HG03432 (cell line): ENCODE data around the gene ACTR1B.
A peak's percentile ranks its signal among the peaks of the same experiment; 100 is the strongest.
"Not testable (repeated sequence)": the region's sequence is repeated elsewhere in the genome, so short reads cannot be mapped to it uniquely, and the experiment has no call there.

ENCODE experiments used
- ATAC-seq: cut with Tn5 transposase; IDR thresholded peaks from one replicate; pipeline ENCODE4 v1.9.1; 2021; ENCODE audit warnings: mild to moderate bottlenecking, moderate library complexity; ENCODE audit not compliant: unreplicated experiment

ACTR1B gene

DNA sequence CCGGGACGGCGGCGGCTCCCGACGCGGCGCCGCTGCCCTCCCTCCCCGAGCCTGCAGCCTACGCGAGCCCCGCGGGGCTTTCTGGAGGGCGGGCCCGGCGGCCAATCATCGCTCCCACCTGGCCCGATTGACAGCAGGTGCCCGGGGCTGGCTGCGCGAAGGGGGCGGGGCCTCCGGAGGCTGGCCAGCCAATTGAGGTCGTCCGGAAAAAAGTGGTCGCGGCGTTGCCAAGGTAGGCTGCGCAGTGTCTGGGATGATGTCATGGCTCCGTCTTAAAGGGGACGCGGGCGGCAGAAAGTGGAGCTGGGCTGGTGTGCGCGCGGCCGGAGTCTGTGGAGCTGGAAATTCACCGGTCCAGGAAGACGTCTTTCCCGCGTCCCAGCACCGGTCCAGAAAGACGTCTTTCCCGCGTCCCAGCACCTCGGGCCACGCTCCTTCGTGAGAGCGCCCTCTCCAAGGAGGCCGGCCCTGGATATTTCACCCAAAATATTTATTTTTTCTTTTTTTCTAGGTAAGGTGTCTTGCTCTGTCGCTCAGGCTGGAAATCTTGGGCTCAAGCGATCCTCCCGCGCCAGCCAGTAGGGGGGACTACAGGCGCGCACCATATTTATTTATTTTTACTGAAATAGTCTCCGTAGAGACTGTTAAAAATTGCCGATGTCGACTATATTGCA lies at the start of gene ACTR1B:
ACTR1B (minus strand) TSS at position 83 of the 674 bp plus-strand sequence. CDS start 154 bp downstream, outside the sequence.
- ATAC-seq: peak; percentile 89

DNA sequence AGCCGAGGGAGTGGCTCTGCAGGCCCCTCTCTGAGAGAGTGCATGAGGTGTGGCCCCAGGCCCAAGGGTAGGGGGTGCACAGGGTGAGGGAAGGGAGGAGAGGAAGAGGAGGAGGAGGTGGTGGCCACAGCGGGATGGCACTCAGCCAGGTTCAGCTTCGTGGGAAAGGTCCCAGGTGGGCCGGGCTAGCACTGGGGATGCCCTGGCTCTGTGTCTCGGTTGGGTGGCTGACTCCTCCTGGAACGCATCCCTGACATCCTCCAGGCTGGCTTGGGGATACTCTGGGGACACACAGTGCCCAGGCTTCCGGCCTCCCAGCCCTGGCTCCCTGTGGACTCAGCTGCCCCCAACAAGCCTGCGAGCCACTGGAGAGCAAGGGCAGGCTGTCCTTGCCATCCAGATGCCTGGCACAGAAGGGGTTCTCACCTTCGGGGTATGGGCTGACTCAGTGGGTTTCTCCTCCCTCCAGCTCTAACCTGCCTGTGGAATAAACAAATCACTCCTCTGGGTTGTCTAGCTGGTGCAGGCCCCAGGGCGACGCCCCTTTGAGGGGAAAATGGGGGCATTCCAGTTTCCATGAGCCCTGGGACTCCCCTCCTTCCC lies 49.0 kb upstream of the ACTR1B start:
- no peak for ATAC-seq

DNA sequence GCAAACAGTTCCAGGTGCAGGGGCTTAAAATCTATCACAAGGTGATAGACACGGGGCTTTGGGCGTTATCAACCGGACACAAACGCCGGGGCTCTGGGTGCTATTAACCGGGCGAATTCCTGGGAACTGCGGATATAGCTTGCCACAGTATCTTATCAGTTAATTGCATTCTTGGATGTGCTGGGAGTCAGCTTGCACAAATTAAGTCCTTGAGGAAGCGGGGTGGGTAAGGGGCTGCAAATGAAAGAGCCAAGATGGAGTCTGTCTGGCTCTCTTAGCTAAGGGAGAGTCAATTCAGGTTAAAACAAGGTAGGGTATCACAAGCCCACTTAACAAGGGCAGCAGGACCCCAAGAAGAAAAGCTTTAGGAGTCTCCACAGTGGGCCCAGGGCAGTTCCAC lies 48.3 kb upstream of the ACTR1B start:
- ATAC-seq: not testable (repeated sequence)

DNA sequence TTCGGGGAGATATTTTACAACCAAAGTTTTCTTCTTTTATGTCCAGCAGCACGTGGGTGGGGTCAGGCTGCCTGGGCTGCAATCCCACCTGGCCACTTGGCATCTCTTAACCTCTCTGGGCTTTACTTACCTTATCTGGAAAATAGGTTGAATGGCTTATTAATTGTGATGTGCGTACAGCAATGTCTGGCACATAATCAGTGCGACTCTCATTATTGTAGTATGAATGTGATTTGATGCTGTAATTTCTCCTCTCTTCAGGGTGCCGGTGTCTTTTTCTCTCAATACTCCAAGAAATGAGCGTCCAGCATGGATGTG lies 47.5 kb upstream of the ACTR1B start:
- no peak for ATAC-seq

DNA sequence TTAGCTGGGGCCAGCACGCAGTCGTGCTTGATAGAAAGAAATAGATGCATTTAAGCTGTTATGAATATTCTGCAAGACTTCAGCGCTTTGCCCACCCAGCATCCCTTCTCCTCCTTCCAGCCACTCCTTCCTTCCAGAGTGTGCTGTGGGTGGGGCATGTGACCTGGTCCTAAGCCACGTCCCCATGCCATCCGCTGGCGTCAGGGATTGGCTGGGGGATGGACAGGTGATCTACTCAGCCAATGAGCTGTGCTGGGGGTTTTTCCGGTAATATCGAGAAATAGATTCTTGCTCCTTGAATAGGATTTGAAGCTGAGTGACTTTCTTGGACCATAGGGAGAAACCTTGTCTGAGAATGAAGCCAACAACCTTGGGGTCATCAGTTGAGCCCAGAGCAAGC lies 44.8 kb upstream of the ACTR1B start:
- ATAC-seq: no peak

DNA sequence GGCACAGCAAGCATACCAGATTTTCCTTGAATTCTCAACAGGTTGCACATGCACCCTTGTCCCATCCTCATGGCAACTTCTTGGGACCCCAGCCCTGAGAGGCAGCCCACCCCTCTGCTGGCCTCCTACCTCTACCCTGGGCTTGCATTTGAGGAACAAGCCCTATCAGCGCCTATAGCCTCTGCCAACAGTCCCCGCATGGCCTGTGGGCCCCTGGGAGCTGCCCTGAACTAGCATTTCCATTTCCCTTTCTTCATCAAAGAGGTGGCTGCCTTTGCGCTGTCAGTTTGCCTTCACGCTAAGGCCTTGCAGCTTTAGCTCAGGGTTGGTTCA lies 44.2 kb upstream of the ACTR1B start:
- no peak for ATAC-seq

DNA sequence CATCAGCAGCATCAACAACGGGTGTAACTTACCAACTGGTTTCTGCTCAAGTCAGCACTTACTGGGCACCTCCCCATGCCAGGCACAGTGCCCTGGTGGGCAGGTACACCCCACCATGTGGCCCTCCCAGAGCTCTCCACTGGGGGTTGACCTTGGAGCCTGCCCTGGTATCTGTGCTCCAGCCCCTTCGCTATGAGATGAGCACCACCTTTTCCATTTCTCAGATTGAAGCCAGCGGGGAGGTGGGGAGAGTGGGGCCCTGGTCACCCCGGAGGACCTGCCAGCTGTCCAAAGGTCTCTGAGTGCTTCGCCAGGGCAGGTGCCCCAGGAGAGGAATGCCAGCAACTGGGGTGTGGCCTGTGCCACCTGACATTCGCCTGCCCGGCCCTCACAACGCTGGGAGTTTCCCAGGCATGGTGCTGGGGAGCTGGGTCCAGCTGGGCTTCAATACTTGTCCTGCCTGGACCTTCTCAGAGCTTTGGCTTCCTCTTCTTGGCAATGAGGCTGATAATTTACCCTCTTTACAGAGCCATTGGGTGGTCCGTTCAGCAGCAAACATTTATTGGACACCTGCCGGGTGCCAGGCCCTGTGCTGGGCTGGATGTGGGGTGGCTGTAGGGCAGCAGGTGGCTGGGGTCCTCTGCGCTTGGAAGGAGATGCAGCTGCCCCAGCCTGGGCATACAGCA lies 43.7 kb upstream of the ACTR1B start:
- no peak for ATAC-seq

DNA sequence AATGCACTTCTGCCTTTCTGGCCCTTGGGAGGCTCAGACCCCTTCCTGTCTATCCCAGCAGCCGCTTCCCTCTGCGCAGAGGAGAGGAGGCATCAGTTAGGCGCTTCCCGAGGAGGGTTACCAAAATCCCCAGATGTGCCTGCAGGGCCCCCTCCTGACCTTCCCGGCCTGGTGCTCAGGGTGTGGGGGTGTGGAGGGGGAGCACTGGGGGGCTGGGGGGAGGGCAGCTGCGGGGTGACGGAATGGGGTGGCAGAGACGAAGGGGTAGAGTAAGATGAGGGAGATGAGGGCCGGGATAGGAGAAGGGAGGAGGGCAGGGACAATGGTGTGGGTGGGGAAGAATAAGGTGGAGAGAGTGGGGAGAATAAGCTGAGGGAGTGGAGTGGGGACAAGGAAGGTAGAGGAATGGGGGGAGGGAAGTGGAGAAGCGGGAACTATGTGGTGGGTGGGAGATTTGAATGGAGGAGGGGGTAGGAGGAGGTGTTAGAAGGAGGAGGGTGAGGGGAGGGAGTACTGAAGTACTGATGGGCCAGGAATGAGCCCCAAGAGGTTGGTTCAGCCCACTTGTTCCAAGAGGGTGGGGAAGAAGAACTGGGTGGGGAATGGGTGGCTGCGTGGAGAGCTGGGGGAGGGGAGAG lies 43.0 kb upstream of the ACTR1B start:
- no peak for ATAC-seq

DNA sequence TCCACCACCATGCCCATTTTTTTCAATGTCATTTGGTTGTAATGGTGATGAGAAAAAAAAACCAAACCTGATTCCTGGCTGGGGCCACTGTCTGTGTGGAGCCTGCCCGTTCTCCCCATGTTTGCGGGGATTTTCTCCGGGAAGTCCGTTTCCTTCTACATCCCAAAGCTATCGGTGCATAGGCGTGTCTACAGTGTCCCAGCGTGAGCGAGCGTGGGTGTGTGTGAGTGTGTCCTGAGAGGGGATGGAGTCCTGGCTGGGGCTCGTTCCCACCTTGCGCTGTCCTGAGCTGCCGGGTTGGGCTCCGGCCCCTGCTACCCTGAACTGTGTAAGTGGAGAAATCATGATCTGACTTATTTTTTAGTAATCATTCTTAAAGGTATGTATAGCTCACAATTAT lies 42.3 kb upstream of the ACTR1B start:
- no peak for ATAC-seq

DNA sequence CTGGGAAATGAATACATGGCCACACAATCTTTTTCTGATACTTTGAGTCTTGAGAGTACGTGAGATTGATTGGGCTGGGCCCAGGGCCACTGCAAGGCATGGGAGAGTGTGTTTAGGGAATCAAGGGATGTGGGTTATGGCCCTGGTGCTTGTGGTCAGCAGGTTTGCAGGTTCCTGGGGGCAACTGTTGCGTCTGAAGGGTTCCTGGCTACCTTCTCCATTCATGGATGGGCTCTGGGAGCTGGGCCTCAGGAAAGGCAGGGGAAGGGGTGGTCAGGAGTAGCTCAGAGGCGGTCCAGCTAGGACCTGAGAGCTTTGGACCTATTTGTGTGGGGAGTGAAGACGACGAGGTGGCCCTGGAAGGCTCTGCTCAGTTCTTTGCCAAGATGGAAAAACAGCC lies 41.1 kb upstream of the ACTR1B start:
- ATAC-seq: no peak

DNA sequence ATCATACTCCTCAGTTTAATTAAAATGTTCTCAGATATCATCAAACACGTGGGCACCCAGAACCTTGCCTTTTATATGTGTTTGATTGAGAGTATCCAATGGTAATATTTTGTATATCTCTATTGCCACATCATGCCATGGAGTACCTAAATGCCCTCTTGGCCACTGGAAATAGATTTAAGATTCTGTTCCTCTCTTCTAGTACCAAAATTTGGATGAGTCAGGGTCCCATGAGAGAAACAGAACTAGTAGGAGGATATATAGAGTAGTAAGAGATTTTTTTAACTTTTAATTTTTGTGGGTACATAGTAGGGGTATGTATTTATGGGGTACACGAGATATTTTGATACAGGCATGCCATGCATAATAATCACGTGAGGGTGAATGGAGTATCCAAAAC lies 39.9 kb upstream of the ACTR1B start:
- no peak for ATAC-seq

DNA sequence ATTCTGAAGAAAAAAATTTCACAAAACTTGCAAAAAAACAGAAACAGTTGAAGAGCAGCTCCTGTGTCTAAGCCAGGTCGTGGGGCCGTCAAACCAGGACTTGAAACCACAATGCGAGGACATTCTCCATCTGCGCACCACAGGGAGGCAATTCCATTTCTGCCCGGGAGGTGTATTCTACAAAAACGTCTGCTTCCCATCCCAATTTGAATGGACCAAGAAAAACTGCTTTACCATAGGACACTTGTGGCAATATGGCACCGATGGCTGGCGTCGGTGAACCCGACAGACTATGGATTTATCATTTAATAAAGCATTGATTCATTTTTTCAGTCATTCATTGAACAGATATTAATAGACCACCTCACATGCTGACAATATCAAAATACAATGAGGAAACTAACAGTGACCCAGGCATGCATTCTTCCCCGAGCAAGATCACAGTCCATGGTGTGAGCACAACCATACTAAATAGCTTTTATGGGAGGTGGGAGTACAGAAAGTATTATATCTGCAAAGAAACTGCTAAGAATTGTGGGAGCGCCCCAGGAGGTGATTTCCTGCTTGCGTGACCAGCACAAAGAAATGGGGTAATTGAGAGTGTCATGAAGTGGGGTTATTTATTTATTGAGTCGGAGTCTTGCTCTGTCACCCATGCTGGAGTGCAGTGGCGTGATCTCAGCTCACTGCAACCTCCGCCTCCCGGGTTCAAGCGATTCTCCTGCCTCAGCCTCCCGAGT lies 39.1 kb upstream of the ACTR1B start:
- ATAC-seq: no peak

DNA sequence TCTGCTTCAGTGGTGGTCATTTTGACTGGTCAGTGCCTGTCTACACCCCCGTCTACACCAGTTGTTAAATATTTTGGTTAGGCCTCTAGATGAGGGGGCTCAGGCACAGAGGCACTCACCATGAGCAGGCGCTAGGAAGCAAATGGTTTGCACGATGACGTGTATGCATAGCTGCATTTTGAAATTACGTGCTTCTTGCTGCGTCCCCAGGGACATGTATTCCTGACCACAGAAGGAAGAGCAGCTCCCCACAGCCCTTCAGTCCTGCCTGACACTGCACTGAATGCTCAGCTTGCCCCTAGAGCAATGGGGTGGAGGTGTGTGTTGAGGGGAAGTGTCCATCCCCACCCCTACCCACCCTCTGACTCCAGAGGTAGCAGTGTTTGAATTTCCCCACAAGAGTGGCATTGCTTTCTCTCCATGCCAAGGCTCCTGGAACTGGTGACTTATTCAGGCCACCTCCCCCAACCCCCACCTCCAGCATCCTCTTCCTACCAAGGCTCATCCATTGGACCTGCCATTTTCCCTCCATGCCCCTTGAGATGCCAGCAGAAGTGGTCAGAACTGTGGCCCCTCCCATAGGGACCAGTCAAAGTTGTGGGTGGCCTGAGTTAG lies 38.1 kb upstream of the ACTR1B start:
- no peak for ATAC-seq

DNA sequence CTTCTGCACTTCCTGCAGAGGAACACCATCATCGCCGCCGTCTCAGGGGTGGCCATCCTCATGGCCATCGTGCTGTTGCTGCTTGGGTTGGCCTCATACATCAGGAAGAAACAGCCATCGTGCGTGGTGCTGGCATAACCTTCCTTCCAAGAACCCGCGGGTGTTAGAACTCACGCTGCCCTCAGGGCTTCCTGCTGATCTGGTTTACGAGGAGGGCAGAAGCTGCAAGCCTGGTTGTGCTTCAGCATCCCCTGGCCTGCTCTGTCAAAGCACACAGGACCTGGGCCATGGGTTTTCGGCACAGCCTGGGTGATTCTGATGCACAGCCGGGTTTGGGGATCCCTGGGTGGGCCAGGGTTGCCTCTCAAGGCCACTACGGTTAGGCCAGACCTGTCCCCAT lies 37.3 kb upstream of the ACTR1B start:
- ATAC-seq: no peak

DNA sequence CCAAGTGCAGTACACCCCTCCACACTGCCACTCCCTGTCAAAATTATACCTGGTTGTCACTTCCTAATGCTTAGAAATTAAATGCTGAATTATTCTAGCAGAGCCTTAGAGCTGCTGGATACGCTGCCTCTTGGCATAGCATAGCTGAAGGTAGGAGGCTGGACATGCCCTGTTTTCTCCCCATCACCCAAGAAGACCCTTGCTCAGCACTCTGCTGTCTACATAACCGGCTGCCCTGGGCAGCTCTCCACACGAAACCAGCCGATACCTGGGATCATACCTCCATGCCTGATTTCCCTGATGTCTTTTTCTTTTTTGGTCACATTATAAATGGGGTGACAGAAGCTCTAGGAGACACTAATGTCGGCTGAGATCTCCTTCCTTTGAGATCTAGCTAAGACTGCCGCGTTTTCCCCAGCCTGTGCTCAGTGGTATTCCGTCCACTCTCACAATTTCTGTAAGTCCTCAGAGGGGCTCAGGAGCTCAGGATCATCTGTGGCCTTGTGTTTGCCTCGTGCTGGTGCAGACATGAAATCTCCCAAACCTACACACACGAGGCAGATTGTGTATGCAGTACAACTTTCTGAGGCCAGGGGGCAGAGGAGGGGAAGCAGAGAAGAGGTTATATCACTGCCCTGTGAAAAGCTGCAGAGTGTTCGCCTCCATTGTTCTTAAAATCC lies 36.1 kb upstream of the ACTR1B start:
- peak; percentile 62 for ATAC-seq

DNA sequence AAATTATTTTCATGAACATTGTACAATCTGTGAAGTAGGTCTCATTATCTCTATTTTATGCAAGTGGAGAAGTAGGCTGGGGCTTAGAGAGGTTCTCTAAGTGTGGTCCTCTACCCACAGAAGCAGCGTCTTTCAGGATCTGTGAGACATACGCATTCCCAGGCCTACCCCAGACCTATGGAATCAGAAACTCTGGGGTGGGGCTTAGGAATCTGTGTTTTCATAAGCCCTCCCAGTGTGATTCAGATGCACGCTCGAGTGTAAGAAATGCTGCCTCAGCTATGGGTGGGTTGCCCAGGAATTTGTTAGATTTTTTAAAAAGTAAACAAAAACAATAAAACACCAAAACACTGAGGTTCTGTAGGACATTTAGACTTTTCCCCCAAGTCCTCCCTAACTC lies 34.7 kb upstream of the ACTR1B start:
- ATAC-seq: no peak

DNA sequence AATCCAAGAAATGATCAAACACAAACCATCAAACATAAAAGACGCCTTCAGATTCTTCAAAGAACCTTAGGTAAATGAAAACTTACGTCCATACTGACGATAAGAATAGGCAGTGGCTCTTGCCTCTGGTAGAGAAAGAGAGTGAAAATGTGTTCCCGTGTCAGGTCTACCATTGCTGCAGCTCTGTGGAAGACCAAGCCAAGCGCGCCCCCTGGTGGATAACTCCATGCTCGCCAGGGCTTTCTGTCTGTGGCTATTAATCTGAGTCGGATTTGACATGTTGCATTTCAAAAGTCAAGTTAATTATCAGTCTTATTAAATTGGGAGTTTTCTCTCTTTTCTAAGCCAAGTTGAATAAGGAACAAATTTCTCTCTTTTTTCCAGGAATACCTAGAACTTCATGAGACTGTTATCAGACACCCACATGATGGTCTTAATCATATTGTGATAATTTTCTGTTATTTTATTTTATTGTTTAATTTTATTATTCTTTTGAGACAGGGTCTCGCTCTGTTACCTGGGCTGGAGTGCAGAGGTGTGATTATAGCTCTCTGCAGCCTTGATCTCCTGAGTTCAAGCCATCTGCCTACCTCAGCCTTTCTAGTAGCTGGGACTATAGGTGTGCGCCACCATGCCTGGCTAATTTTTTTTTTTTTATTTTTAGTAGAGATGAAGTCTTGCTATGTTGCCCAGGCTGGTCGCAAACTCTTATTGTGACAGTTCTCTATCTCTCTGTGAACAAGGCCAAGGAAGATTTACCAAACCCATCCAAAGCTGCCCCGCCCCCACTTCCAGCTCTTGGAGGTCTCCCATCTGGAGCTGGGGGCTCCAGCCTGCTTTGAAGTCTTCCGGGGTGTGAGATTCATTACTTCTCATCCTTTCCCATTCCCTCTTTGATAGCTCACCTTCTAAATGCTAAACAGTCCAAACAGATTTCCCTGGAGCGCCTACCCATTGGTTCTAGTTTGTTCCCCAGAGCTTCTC lies 33.7 kb upstream of the ACTR1B start:
- peak; percentile 72 for ATAC-seq

DNA sequence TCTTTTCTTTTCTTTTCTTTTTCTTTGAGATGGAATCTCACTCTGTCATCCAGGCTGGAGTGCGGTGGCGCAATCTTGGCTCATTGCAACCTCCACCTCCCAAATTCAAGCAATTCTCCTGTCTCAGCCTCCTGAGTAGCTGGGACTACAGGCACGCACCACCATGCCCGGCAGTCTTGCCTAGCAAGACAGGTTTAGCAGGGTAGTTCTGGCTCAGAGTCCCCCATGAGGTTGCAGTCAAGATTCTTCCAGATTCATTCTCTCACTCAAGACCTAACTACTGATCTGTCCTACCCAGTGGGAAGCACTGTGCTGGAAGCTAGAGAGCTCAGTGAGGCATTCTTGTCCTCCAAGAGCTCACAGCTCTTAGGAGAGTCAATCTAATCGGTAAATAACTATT lies 31.9 kb upstream of the ACTR1B start:
- ATAC-seq: no peak

DNA sequence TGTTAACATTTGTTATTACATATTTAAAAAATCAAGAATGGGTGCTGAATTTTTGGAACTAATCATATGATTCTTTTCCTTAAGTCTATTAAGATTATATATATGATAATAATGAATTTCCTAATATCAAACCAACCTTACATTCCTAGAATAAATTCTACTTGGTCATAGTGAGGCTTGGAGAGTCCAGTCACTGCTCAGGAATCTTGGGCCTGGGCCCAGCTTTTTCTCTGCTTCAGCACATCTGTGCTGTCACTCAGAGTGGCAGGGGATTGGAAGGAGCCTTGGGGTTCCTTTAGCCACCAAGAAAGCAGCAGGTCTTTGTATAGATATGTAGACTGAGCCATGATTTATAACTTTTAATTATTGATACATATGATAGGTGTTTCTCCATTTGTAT lies 29.6 kb upstream of the ACTR1B start:
- ATAC-seq: no peak
